ENCODE data around the gene UBE2U. TPM values are rescaled to one million over a fixed set of nuclear protein-coding genes. Genes with fewer than 3 reads are reported as not detected.

The UBE2U gene
- total and polyA plus RNA-seq, 2 of the 8 experiments (the other 6 are each of a cell fraction or from before 2014, with no cell fraction given) = not detected

- no peak for TF ChIP-seq SAP30 (IDR thresholded peaks at IDR 0.05; ENCODE audit: insufficient read depth, insufficient replicate concordance, low read length)
- TF ChIP-seq CTCF (IDR thresholded peaks at IDR 0.05; ENCODE audit: control extremely low read depth in 1 of 3, insufficient read depth in 1 of 3, low read depth in 1 of 3, low read length in 3 of 3) = no peak
- no peak for TF ChIP-seq E2F6 (IDR thresholded peaks at IDR 0.05)
- no peak for TF ChIP-seq SIRT6 (IDR thresholded peaks at IDR 0.05; ENCODE audit: low read length)
- no peak for TF ChIP-seq RNF2 (IDR thresholded peaks at IDR 0.05; ENCODE audit: borderline replicate concordance, low read depth, low read length, missing control alignments, poor library complexity, severe bottlenecking)
Measured at GRCh38 chr1:64269558-64269884, 66.1 kb downstream of the UBE2U start (continued).
